NCI-H510A treated with DMSO at 0.1 percent for 48 hours (cell line): ENCODE results near the gene DDX51.
"Not testable (repeated sequence)": the region's sequence is repeated elsewhere in the genome, so short reads cannot be mapped to it uniquely, and the experiment has no call there.

Experiments
- DNase-seq: peaks from one replicate; lab custom pipeline; 2025; lab: John Stamatoyannopoulos, UW

Gene DDX51

GRCh38 chr12:132154941-132155770 is 11.0 kb upstream of the DDX51 start:
- no peak for DNase-seq

GRCh38 chr12:132154341-132154761 is 10.2 kb upstream of the DDX51 start:
- no peak for DNase-seq

GRCh38 chr12:132153501-132154340 is 9.6 kb upstream of the DDX51 start:
- DNase-seq: peak; percentile 40

GRCh38 chr12:132152953-132153352 is 8.8 kb upstream of the DDX51 start:
- DNase-seq: no peak

- DNase-seq: no peak
These were observed 8.3 kb upstream of the DDX51 start for GRCh38 chr12:132152411-132152821.

- DNase-seq: no peak
These were observed 7.8 kb upstream of the DDX51 start for GRCh38 chr12:132151766-132152410.

GRCh38 chr12:132151145-132151765 is 7.1 kb upstream of the DDX51 start:
- no peak for DNase-seq

- DNase-seq: no peak
These were observed 6.6 kb upstream of the DDX51 start for GRCh38 chr12:132150780-132151144.

- not testable (repeated sequence) for DNase-seq
These were observed 5.4 kb upstream of the DDX51 start for GRCh38 chr12:132149526-132149925.

GRCh38 chr12:132148368-132149045 is 4.4 kb upstream of the DDX51 start:
- no peak for DNase-seq

- DNase-seq: no peak
These were observed 3.6 kb upstream of the DDX51 start for GRCh38 chr12:132147423-132148367.

GRCh38 chr12:132146772-132147422 is 2.8 kb upstream of the DDX51 start:
- DNase-seq: no peak

GRCh38 chr12:132146098-132146497 is 2.0 kb upstream of the DDX51 start:
- DNase-seq: no peak

- no peak for DNase-seq
These were observed 1.2 kb upstream of the DDX51 start for GRCh38 chr12:132145334-132145733.

GRCh38 chr12:132144810-132145168 is 670 bp upstream of the DDX51 start:
- no peak for DNase-seq

- DNase-seq: no peak
These were observed 615 bp downstream of the DDX51 start for GRCh38 chr12:132143336-132144071.

GRCh38 chr12:132142679-132143335 is 1.3 kb downstream of the DDX51 start:
- DNase-seq: no peak

- DNase-seq: no peak
These were observed 2.0 kb downstream of the DDX51 start for GRCh38 chr12:132141976-132142678.
